ENCODE data around the gene MRPL55.

MRPL55 gene

GRCh38 chr1:228082918-228083870, 25.9 kb downstream of the MRPL55 start:
- DNase-seq, result no peak

DNA sequence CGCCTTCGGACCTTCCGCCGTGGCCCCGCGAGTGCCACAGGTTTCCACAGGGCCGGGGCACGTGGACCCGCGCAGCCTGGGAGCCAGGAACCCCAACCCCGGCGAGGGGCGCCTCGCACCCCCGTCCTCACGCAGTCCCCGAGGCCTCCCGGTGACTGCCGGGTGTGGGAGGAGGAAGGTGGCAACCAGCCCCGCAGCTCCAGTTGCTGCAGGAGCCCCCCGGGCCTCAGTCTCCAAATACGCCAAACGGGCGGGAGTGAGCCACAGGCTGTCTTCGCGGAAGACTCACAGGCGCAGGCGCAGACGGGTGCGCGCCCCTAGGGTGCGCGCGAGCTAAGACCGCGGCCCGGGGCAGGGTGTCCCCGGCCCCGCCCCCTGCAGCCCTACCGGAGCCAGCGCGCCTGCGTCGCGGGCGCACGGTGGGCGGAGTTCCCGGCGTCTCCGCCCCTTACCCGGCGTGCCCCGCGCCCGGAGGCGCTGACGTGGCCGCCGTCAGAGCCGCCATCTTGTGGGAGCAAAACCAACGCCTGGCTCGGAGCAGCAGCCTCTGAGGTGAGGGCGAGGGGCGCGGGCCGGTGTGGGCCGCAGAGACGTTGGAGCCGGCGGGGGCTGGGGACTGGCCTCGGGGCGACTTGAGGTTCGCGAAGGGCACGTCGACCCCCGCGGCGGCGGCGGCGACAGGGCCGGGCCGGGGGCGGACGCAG, 26.7 kb downstream of the MRPL55 start, which contains the start of gene ARF1:
Gene ARF1 (plus strand): TSS at position 495 of the 704 bp plus-strand sequence. CDS start 14,407 bp downstream, outside the sequence.
- DNase-seq, result peak; percentile 55

DNA sequence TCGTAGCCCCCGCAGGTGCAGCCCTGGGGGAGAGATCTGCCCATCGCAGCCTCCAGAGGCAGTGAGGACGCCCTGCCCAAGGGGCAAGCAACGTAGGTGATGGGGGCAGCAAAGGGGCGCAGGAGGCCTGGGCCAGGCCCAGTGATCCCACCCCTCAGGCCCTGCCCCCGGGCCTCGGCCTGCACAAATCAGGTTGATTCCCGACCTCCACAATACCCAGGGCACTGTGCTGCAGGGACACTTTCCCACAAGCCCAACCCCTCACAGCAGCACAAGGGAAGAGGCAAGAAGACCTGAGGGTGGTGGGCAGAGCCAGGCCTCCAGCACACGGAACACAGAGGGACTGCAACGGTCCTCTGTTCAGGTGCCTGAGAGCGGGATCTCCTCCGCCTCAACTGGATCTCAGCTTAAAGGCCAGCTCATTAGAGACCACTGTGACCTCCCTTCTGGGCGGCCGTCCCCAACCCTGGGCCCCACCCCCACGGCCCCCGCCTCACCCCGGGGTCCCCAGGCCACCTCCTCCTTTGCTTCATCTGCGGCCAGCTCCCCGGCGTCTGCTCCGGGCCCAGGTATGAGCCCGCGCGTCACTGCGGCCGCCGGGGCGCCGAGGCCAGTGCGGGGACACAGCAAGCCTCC, 27.4 kb downstream of the MRPL55 start:
- no peak for DNase-seq

DNA sequence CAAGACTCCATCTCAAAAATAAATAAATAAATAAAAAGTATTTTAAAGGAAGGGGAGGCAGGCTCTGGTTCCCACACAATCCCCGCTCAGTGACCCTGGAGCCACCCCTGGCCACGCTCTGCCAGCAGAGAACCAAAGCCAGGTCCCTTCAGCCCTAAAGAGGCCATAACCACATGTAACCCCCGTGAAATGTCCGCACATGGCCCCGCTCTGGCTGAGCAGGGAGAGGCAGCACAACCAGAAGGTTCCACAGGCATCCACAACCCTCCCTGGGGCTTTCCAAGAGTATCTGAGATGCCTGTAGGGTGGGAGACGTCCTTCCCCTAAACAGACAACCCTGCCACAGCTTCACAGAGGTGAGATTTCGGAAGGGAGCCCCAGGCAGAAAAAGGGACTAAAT, 28.0 kb downstream of the MRPL55 start:
- no peak for DNase-seq

- DNase-seq, result no peak
Measured at GRCh38 chr1:228079601-228080263, 29.4 kb downstream of the MRPL55 start.

GRCh38 chr1:228079013-228079412, 30.1 kb downstream of the MRPL55 start:
- no peak for DNase-seq

GRCh38 chr1:228077565-228078330, 31.4 kb downstream of the MRPL55 start:
- no peak for DNase-seq

GRCh38 chr1:228076796-228077430, 32.2 kb downstream of the MRPL55 start:
- no peak for DNase-seq

DNA sequence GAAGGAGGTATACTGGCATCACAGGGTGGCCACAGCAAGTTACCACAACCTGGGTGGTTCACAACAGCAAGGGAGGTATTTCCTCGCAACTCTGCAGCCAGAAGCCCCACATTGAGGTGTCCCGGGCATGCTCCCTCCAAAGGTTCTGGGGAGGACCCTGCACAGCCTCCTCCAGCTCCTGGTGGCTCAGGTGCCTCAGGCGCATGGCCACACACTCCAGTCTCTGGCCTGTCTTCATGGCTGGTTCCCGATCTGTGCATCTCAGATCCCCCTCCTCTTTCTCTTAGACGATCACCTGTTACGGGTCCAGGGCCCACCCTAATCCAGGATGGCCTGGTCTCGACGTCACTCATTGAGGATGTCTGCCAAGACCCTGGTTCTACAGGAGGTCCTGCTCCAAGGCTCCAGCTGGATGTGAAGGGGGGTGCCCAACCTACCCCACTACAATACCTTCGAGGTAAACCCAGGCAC, 33.3 kb downstream of the MRPL55 start:
- no peak for DNase-seq

DNA sequence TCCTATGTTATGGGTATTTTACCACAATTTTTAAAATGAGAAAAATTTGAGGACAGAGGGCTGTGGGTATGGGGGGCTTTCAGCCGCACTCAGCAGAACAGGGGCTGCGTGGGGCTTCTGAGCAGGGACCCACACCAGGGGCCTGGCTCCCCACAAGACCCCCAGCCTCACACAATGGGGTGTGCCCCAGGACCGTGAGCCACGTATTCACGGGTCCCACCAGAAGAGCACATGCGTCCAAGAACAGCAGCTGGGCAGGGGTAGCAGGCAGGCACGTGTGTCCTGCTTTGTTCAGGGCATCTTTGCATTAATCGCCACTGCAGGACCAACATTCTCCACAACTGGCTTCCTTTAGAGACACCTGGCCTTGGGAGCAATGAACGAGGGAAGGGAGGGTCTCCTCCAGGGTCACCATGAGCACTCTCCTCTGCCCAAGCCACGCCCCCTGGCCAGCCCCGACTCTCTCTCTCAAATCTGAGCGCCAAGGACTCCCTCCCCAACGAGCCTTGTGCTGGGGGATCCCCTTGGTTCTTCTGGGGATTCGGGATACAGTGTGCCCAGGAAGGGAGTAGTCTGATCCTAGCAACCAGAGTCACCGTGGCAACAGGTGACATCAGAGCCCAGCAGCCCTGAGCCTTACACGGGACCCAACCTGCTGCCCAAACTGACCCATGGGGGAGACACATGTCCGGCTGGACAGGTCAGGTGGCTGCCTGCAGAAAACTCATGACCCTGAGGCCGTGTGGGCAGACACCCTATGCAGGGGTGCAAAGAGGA, 34.0 kb downstream of the MRPL55 start:
- no peak for DNase-seq

- no peak for DNase-seq
Measured at GRCh38 chr1:228073857-228074545, 35.1 kb downstream of the MRPL55 start.

DNA sequence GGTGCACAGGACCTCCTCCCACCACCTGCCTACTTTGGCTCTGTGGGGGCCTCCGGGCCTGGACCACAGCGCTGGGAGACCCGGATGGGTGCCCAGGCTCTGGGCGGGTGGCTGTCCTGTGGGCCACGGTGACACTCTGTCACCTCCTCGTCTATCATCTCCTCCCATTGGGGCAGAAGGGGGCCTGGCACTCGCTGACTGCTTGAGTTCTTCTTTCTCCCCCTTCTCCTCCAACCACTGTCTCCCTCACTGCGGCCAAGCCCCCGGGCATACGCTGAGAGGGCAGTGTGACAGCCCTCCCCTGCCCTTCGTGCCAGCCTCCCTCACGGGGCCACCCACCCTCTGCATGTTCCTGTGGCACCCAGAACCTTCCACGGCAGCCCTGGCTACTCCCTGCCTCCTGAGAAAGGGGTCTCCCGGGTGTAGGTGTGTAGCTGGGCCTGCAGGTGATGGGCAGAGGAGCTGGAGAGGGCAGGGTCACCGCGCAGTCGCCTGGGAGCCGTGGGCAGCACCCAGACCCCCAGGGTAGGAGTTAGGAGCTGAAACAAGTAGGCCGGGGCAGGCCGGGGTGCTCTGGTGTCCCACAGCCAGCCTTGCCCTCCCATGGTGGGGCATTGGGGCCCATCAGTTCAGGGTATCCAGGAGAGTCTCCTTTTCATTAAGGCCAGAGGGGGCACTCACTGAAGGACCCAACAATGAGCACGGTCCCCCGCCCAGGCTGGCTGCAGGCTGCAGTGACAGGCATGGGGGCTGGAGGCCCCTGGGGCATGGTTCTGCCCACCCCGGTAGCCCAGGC, 35.8 kb downstream of the MRPL55 start:
- DNase-seq, result no peak

DNA sequence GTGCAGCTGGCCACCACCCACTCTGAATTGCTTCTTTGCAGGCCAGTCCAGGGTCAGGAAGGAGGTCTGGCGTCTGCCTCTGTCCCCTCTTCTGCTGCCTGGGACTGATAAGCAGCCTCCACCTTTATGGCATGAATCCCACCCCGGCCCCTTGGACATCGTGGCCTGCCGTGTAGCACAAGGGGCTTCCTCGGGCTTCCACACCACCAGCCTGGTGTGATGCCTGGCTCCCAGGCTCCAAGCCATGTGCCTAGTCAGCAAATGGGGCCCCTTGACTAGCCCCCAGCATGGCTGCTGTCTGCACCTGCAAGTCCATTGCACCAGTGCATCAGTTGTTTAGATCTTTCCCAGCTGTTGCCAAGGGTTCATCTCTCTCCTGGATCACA, 36.4 kb downstream of the MRPL55 start:
- DNase-seq, result no peak

DNA sequence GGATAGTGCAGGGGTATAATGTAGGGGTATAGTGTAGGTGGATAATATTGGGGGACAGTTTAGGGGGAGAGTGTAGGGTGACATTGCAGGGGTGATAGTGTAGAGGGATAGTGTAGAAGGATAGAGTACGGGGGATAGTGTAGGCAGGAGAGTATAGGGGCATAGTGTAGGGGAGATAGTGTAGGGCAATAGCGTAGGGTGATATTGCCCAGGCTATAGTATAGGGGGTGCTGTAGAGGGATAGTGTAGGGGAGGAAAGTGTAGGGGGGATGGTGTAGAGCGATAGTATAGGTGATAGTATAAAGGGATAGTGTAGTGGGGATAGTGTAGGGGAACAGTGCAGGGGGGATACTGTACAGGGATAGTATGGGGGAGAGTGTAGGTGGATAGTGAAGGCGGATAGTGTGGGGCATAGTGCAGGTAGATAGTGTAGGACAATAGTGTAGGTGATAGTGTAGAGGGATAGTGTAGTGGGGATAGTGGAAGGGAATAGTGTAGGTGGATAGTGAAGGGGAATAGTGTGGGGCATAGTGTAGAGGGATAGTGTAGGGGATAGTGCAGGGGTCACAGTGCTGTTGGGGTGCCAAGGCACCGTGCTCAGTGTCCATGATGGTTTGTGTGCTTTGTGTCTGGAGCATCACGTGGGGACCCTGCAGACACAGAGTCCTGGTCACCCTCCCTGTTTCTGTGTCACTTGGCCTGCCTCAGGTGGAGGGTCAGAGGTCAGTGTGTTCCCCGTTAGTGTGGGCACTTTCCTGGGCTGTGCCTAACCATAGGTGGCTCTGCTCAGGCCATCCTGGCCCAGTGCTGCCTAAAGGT, 37.1 kb downstream of the MRPL55 start:
- DNase-seq, result no peak

DNA sequence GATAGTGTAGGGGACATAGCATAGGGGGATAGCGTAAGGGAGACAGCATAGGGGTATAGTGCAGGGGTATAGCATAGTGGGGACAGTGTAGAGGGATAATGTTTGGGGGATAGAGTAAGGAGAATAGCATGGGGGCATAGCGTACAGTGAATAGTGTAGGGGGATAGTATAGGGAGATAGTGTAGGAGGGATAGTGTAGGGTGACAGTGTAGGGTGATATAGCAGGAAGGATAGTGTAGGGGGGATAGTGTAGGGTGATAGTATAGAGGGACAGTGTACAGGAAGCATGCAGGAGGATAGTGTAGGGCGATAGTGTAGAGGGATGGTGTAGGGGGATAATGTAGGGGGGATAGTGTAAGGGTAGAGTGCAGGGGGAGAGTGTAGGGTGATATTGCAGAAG, 38.2 kb downstream of the MRPL55 start:
- DNase-seq, result no peak

DNA sequence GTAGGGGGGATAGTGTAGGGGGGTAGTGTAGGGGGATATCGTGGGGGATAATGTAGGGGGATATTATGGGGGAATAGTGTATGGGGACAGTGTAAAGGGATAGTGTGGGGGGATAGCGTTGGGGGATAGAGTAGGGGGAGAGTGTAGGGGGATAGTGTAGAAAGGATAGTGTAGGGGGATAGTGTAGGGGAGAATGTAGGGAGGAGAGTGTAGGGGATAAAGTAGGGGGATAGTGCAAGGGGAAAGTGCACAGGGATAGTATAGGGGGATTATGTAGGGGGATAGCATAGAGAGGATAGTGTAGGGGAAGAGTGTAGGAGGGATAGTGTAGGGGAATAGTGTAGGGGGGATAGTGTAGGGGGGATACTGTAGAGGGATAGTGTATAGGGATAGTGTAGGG, 38.9 kb downstream of the MRPL55 start:
- no peak for DNase-seq

GRCh38 chr1:228068359-228068758, 40.7 kb downstream of the MRPL55 start:
- DNase-seq, result no peak
